ENCODE measurements around the gene ABCG2. TPM values are rescaled to one million over a fixed set of nuclear protein-coding genes. Genes with fewer than 3 reads are reported as not detected.

The ABCG2 gene
- total RNA-seq, 1 experiment from 2014 or later = 24.6 TPM

GRCh38 chr4:88188738-88189417 lies 30.4 kb upstream of the ABCG2 start:
- H2AFZ ChIP-seq = no peak overlapping the region
- DNase-seq = no peak
- intact Hi-C loops (cut with micrococcal nuclease; ENCODE audit: unreplicated experiment) = no loop called here

GRCh38 chr4:88187766-88188165 lies 29.3 kb upstream of the ABCG2 start:
- TF ChIP-seq CTCF (conservative IDR thresholded peaks at IDR 0.05) = no peak
- no peak for TF ChIP-seq EZH2 (IDR thresholded peaks at IDR 0.05; ENCODE audit: low read depth)
- H3K4me3 ChIP-seq = no peak overlapping the region
- H3K79me2 ChIP-seq (ENCODE audit: low read depth) = no peaks in the 10 kb centered on the region
- ChIA-PET POLR2A (ENCODE audit: unreplicated experiment) (interaction anchor here (0.6 kb wide), 1 partner anchor 111 kb away, joined by 5 read pairs; no protein-coding TSS in a partner anchor), CTCF (no interaction called here)
- no peaks in the 10 kb centered on the region for H3K27me3 ChIP-seq (ENCODE audit: insufficient read depth, low read depth)
- H3K9me3 ChIP-seq (ENCODE audit: insufficient read depth, low read depth) = no peaks in the 10 kb centered on the region
- H3K36me3 ChIP-seq (ENCODE audit: low read depth) = no peaks in the 10 kb centered on the region
- H3F3A ChIP-seq (ENCODE audit: insufficient read depth, low read depth) = no peaks in the 10 kb centered on the region
- no peaks in the 10 kb centered on the region for H4K20me1 ChIP-seq (ENCODE audit: insufficient read depth)
- BruUV-seq (replicated peaks) = no TSS peak
- H3K27ac ChIP-seq = no peak overlapping the region
- no peak for DNase-seq
- intact Hi-C loops (cut with micrococcal nuclease; ENCODE audit: unreplicated experiment) = no loop called here
- no peak overlapping the region for H3K4me2 ChIP-seq
- peaks cover 10% of the 10 kb centered on the region for H3K4me1 ChIP-seq (replicated peaks; ENCODE audit: insufficient read depth)
- no peak overlapping the region for H2AFZ ChIP-seq
- no peaks in the 10 kb centered on the region for H3K9me2 ChIP-seq (ENCODE audit: insufficient read depth)

More at GRCh38 chr4:88188738-88189417, 30.4 kb upstream of the ABCG2 start:
- H3K9me2 ChIP-seq (ENCODE audit: insufficient read depth) = no peaks in the 10 kb centered on the region
- no peak overlapping the region for H3K27ac ChIP-seq
- peaks cover 10% of the 10 kb centered on the region for H3K4me1 ChIP-seq (replicated peaks; ENCODE audit: insufficient read depth)
- no peak overlapping the region for H3K4me3 ChIP-seq
- no peaks in the 10 kb centered on the region for H3K27me3 ChIP-seq (ENCODE audit: insufficient read depth, low read depth)
- H3F3A ChIP-seq (ENCODE audit: insufficient read depth, low read depth) = no peaks in the 10 kb centered on the region
- H4K20me1 ChIP-seq (ENCODE audit: insufficient read depth) = no peaks in the 10 kb centered on the region
- no TSS peak for BruUV-seq (replicated peaks)
- CTCF ChIA-PET = no interaction called here
- POLR2A ChIA-PET (ENCODE audit: unreplicated experiment) = no interaction called here
- H3K79me2 ChIP-seq (ENCODE audit: low read depth) = no peaks in the 10 kb centered on the region
- TF ChIP-seq CTCF (conservative IDR thresholded peaks at IDR 0.05) (no peak), EZH2 (IDR thresholded peaks at IDR 0.05; ENCODE audit: low read depth) (no peak)
- no peak overlapping the region for H3K4me2 ChIP-seq
- no peaks in the 10 kb centered on the region for H3K36me3 ChIP-seq (ENCODE audit: low read depth)
- no peaks in the 10 kb centered on the region for H3K9me3 ChIP-seq (ENCODE audit: insufficient read depth, low read depth)

DNA sequence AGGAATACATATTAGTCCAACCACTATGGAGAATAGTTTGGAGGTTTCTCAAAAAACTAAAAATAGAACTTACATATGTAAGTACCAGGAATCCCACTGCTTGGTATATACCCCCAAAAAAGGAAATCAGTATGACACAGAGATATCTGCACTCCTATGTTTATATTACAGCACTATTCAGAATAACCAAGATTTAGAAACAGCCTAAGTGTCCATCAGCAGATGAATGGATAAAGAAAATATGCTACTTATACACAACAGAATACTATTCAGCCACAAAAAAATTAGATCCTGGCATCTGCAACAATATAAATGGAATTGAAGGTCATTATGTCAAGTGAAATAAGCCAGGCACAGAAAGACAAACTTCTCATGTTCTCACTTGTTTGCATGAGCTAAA lies 27.5 kb upstream of the ABCG2 start:
- peaks cover 10% of the 10 kb centered on the region for H3K4me1 ChIP-seq (replicated peaks; ENCODE audit: insufficient read depth)
- H3K9me3 ChIP-seq (ENCODE audit: insufficient read depth, low read depth) = no peaks in the 10 kb centered on the region
- H3K27ac ChIP-seq = no peak overlapping the region
- POLR2A ChIA-PET (ENCODE audit: unreplicated experiment) = no interaction called here
- no peaks in the 10 kb centered on the region for H3K9me2 ChIP-seq (ENCODE audit: insufficient read depth)
- TF ChIP-seq EZH2 (IDR thresholded peaks at IDR 0.05; ENCODE audit: low read depth) (no peak), CTCF (conservative IDR thresholded peaks at IDR 0.05) (no peak)
- CTCF ChIA-PET = no interaction called here
- H3K79me2 ChIP-seq (ENCODE audit: low read depth) = no peaks in the 10 kb centered on the region
- no peaks in the 10 kb centered on the region for H4K20me1 ChIP-seq (ENCODE audit: insufficient read depth)
- no peak overlapping the region for H3K4me2 ChIP-seq
- no peaks in the 10 kb centered on the region for H3F3A ChIP-seq (ENCODE audit: insufficient read depth, low read depth)
- BruUV-seq (replicated peaks) = no TSS peak
- intact Hi-C loops (cut with micrococcal nuclease; ENCODE audit: unreplicated experiment) = no loop called here
- no peaks in the 10 kb centered on the region for H3K36me3 ChIP-seq (ENCODE audit: low read depth)
- no peak overlapping the region for H3K4me3 ChIP-seq
- no peak for DNase-seq
- no peaks in the 10 kb centered on the region for H3K27me3 ChIP-seq (ENCODE audit: insufficient read depth, low read depth)
- no peak overlapping the region for H2AFZ ChIP-seq

Measured in PC-9 (cell line).